GM19328 (cell line): ENCODE measurements around the gene SLC66A2.

Experiments used
- ATAC-seq: cut with Tn5 transposase; IDR thresholded peaks from one replicate; pipeline ENCODE4 v1.9.1; 2021; ENCODE audit warnings: mild to moderate bottlenecking, moderate library complexity; ENCODE audit not compliant: unreplicated experiment

SLC66A2 gene

DNA sequence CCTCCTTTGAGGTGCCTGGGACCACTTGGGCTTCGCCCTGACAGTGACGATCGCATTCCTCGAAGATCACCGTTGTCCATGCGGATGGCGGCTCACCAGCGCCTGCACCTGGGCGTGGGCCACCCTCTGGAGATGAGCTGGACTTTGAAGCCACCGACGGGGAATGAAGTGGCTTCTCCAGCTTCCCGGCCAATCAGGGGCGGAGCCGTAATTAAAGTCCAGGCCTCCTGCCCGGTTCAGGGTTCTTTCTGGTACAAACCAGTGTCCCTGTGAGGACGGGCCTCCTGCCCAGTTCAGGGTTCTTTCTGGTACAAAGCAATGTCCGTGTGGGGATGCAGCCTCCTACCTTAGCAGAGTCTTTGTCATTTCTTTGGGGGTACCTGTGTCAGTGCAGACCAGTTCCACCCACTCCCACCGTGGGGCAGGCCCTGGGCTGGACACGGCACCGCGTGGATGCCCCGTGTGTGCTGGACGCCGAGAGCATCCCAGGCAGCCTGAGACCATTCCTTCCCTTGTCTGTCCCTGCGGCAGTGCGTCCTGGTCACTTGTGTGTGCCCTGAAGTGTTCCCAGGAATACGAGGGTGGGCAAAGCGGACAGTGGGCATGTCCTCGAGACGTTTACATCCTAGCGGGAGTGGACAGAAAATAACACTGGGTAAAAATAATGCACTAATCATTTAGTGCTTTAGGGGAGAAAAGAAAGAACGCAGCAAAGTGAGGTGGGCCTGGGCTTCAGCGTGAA is 98.7 kb downstream of the SLC66A2 start:
- no peak for ATAC-seq
